Aorta (tissue), 5 donors: ENCODE measurements around the gene NT5DC2. TPM values are rescaled to one million over a fixed set of nuclear protein-coding genes. Genes with fewer than 3 reads are reported as not detected.

Experiments used
- ATAC-seq: fragments of 200-7000 bp; cut with Tn5 transposase; one replicate; pipeline ENCODE4 v1.9.1; 2022; ENCODE audit warnings: moderate library complexity; ENCODE audit not compliant: low FRiP score
- DNase-seq, 2 donors: peaks; one replicate each; pipeline ENCODE4 v3.0.0-alpha.2; 2020
- H3K27ac ChIP-seq, 2 donors: one replicate each; pipeline ENCODE4 v1.5.1; 2013; ENCODE audit warnings: low read length in 2 of 2, mild to moderate bottlenecking in 2 of 2, moderate library complexity in 2 of 2, control low read depth in 1 of 2, inconsistent platforms in 1 of 2, low read depth in 1 of 2
- H3K27me3 ChIP-seq, 2 donors: one replicate each; pipeline ENCODE4 v1.6.1; 2013; ENCODE audit warnings: control low read depth in 1 of 2, low read length in 1 of 2, mild to moderate bottlenecking in 1 of 2, moderate library complexity in 1 of 2; ENCODE audit not compliant: insufficient read depth in 2 of 2, control insufficient read depth in 1 of 2
- H3K36me3 ChIP-seq, 2 donors: one replicate each; pipeline ENCODE4 v1.6.1; 2013; ENCODE audit warnings: control low read depth in 1 of 2, low read length in 1 of 2, mild to moderate bottlenecking in 1 of 2; ENCODE audit not compliant: insufficient read depth in 2 of 2, control insufficient read depth in 1 of 2
- H3K4me1 ChIP-seq, 2 donors: one replicate each; pipeline ENCODE4 v1.6.1; 2013; ENCODE audit warnings: low read length in 2 of 2, control low read depth in 1 of 2, mild to moderate bottlenecking in 1 of 2, moderate library complexity in 1 of 2; ENCODE audit not compliant: insufficient read depth in 2 of 2, control insufficient read depth in 1 of 2
- H3K4me3 ChIP-seq, 2 donors: one replicate each; pipeline ENCODE4 v1.5.1; 2013; ENCODE audit warnings: low read length in 2 of 2, control low read depth in 1 of 2, mild to moderate bottlenecking in 1 of 2
- H3K9me3 ChIP-seq: one replicate; pipeline ENCODE4 v1.6.1; 2013; ENCODE audit warnings: mild to moderate bottlenecking, low read length; ENCODE audit not compliant: control insufficient read depth
- WGBS, 2 donors: extraction: QIAGEN DNeasy Blood & Tissue Kit; methylation state at CpG; one replicate each; pipeline ENCODE4 v1.1.7; 2013; 5-methylcytosine and 5-hydroxymethylcytosine counted together
- intact Hi-C, 2 donors: fragments of 100-400 bp; cut with DNase I; formaldehyde crosslinking; loops; one replicate each; pipeline versions ENCODE4 v1.14.2 to v1.15.0; 2022
- polyA plus RNA-seq, 2 donors: library from polyadenylated mRNA; stranded (reverse); fragments of 200-250 nt; gene quantifications; one replicate each; pipeline ENCODE4 v1.2.3, GENCODE V29; 2013
- total RNA-seq, 2 donors: library from RNA; stranded (reverse); fragmentation: NEBNext Ultra II Directional; extraction: Animal tissue kit (Norgen Biotek cat#: 25700); gene quantifications; one replicate each; pipeline ENCODE4 v1.2.1, GENCODE V29; 2021
- donor health status: healthy with polysubstance abuse.
- donor health status: Bipolar disorder and iron deficiency.
- donor health status: DM: no; HTN: no; CAD: no.
- donor health status: DM: no; HTN: no; CAD: no.
- donor health status: DM: yes; HTN: yes; CAD: no.

The NT5DC2 gene
- total and polyA plus RNA-seq, 4 donors, result 29.6 to 148 (median 39.6) TPM

GRCh38 chr3:52498137-52499054, 35.3 kb downstream of the NT5DC2 start:
- peak in 1 of 2 donors; percentile 87 for DNase-seq
- WGBS, 2 donors, result 75 to 79% methylated on average over 24 of the region's 24 CpGs
- intact Hi-C loops, result no loop called here
- Histone ChIP-seq H3K27me3 (no peaks in the 10 kb centered on the region), H3K4me3 (no peak overlapping the region), H3K9me3 (no peaks in the 10 kb centered on the region), H3K27ac (no peak overlapping the region), H3K36me3 (no peaks in the 10 kb centered on the region), H3K4me1 (no peaks in the 10 kb centered on the region)
- peak; percentile 21 for ATAC-seq

- peaks cover 0 to 2% of the 10 kb centered on the region in 2 donors for H3K36me3 ChIP-seq
- peak; percentile 24 for ATAC-seq
- no peak for DNase-seq
- H3K27ac ChIP-seq, result no peak overlapping the region
- intact Hi-C loops, result no loop called here
- H3K4me3 ChIP-seq, result no peak overlapping the region
- 59 to 60% methylated on average over 16 of the region's 16 CpGs for WGBS, 2 donors
- H3K4me1 ChIP-seq, result no peaks in the 10 kb centered on the region
- no peaks in the 10 kb centered on the region for H3K9me3 ChIP-seq
- H3K27me3 ChIP-seq, result no peaks in the 10 kb centered on the region
Measured at GRCh38 chr3:52495777-52496602, 37.7 kb downstream of the NT5DC2 start.

DNA sequence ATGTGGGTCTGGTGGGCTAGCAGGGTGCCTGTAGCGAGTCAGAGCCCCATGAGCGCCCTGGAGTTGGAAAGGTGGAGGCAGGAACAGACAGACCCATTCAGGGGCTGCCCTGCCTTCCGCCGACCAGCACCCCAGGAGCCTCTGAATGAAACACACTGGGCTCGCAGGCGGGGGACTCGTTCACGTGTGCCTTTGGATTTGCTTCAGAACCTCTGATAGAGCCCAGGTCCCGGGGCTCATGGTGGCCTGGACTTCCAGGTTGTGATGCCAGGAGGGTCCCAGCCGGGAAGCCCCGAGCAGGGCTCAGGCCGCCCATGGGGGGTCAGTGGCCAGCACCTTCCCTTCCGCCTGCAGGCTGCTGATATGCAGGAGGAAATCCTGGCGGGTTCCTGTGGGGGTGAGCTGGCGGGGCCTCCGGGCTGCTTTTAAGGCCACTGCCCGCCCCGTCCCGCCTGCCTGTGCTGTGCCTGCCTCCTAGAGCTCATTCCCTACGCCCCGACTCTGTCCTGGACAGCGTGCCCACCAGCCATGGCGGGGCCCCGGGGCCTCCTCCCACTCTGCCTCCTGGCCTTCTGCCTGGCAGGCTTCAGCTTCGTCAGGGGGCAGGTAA, 38.7 kb downstream of the NT5DC2 start, which contains the start of gene STAB1:
STAB1 (plus strand) TSS at position 453 of the 610 bp plus-strand sequence; CDS start at position 529, 76 bp downstream.
- 56 to 60% methylated on average over 25 of the region's 25 CpGs for WGBS, 2 donors
- Histone ChIP-seq H3K4me1 (no peaks in the 10 kb centered on the region), H3K4me3 (no peak within 1 kb of the TSS), H3K9me3 (no peaks in the 10 kb centered on the region), H3K36me3 (peaks cover 0 to 2% of the 10 kb centered on the region in 2 donors), H3K27me3 (no peaks in the 10 kb centered on the region), H3K27ac (no peak within 1 kb of the TSS)
- DNase-seq (peak in 1 of 2 donors; percentile 68), ATAC-seq (peak; percentile 35)
- intact Hi-C loops, result no loop called here

DNA sequence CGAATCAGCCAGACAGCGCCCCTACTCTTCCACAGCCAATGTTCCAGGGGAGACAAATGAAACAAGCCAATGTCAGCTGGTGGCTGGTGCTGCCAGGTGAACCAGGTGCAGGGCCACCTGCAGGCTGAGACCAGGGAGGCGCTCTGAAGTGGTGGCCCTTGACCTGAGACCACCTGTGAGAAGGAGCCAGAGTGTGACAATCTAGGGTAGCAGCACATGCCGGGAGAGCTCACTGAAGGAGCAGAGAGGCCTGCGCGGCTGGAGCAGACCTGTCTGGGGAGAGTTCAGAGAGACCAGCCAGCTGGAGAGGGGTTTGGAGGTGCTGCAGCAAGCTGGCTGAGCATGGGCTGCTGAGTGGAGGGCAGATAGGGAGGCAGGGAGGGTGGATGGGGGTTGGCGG, 39.2 kb downstream of the NT5DC2 start:
- Histone ChIP-seq H3K4me3 (no peak overlapping the region), H3K4me1 (no peaks in the 10 kb centered on the region), H3K27me3 (no peaks in the 10 kb centered on the region), H3K36me3 (peaks cover 0 to 2% of the 10 kb centered on the region in 2 donors), H3K9me3 (no peaks in the 10 kb centered on the region), H3K27ac (no peak overlapping the region)
- WGBS, 2 donors, result 76 to 79% methylated on average over 7 of the region's 7 CpGs
- DNase-seq, result no peak
- ATAC-seq, result no peak
- intact Hi-C loops, result no loop called here

GRCh38 chr3:52493232-52494017, 40.2 kb downstream of the NT5DC2 start:
- no peak overlapping the region for H3K27ac ChIP-seq
- ATAC-seq, result no peak
- peaks cover 0 to 2% of the 10 kb centered on the region in 2 donors for H3K36me3 ChIP-seq
- no peaks in the 10 kb centered on the region for H3K27me3 ChIP-seq
- no peaks in the 10 kb centered on the region for H3K4me1 ChIP-seq
- H3K9me3 ChIP-seq, result no peaks in the 10 kb centered on the region
- DNase-seq, result peak in 1 of 2 donors; percentile 75
- intact Hi-C loops, result no loop called here
- 89 to 90% methylated on average over 7 of the region's 7 CpGs for WGBS, 2 donors
- H3K4me3 ChIP-seq, result no peak overlapping the region

DNA sequence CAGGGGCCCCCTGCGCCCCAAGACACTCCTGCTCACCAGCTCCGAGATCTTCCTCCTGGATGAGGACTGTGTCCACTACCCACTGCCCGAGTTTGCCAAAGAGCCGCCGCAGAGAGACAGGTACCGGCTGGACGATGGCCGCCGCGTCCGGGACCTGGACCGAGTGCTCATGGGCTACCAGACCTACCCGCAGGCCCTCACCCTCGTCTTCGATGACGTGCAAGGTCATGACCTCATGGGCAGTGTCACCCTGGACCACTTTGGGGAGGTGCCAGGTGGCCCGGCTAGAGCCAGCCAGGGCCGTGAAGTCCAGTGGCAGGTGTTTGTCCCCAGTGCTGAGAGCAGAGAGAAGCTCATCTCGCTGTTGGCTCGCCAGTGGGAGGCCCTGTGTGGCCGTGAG, 41.6 kb downstream of the NT5DC2 start:
- ATAC-seq, result no peak
- Histone ChIP-seq H3K9me3 (no peaks in the 10 kb centered on the region), H3K27ac (no peak overlapping the region), H3K4me1 (no peaks in the 10 kb centered on the region), H3K36me3 (peaks cover 0 to 2% of the 10 kb centered on the region in 2 donors), H3K27me3 (no peaks in the 10 kb centered on the region), H3K4me3 (no peak overlapping the region)
- whole genome bisulfite sequencing, 2 donors, result 90 to 92% methylated on average over 21 of the region's 21 CpGs
- intact Hi-C loops, result no loop called here
- no peak for DNase-seq

DNA sequence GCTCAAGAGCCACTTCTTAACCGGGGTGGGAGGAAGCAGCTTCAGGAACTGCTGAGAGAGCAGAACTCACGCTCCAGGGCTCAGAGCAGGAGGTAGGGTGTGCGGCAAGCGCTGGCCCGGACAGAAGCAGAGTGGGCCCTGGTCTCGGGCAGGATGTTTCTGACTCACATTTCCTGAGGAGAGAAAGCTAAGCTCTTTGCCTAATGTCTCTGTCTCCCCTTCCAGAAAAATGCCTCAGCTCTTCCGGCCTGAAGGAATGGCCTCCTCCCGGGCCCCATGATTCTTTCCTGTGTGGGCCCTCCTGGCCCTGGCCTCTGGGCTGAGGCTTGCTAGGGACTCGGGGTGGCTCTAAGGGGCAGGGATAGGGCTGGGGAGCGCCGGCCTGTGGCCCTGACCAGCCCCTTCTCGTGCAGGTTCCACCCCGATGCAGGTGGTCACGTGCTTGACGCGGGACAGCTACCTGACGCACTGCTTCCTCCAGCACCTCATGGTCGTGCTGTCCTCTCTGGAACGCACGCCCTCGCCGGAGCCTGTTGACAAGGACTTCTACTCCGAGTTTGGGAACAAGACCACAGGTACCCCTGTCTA, 42.6 kb downstream of the NT5DC2 start:
- no peaks in the 10 kb centered on the region for H3K9me3 ChIP-seq
- ATAC-seq (no peak), DNase-seq (peak in 1 of 2 donors; percentile 81)
- intact Hi-C loops, result no loop called here
- 82 to 87% methylated on average over 23 of the region's 23 CpGs for WGBS, 2 donors
- no peaks in the 10 kb centered on the region for H3K27me3 ChIP-seq
- H3K27ac ChIP-seq, result no peak overlapping the region
- H3K36me3 ChIP-seq, result peaks cover 0 to 2% of the 10 kb centered on the region in 2 donors
- H3K4me1 ChIP-seq, result no peaks in the 10 kb centered on the region
- no peak overlapping the region for H3K4me3 ChIP-seq
